Neural cell (in vitro differentiated cells): ENCODE data around the gene BTK. TPM values are rescaled to one million over a fixed set of nuclear protein-coding genes. Genes with fewer than 3 reads are reported as not detected.

ENCODE experiments used
- H2AFZ ChIP-seq: fragments of 200-600, 300-800 bp; sonication (generic), shearing (Covaris generic); 2 replicates; pipeline ENCODE4 v1.6.0; 2014; ENCODE audit warnings: low read depth, mild to moderate bottlenecking, antibody characterized with exemption, low read length, moderate library complexity
- H3F3A ChIP-seq: fragments of 200-600 bp; shearing (Covaris generic); 2 replicates; pipeline ENCODE4 v1.6.1; 2016; ENCODE audit warnings: mild to moderate bottlenecking, moderate library complexity, mixed read lengths, antibody characterized with exemption, low read length; ENCODE audit not compliant: insufficient read depth, poor library complexity, severe bottlenecking
- H3K27ac ChIP-seq: fragments of 200-600, 300-800 bp; sonication (generic), shearing (Covaris generic); 2 replicates; pipeline ENCODE4 v1.5.1; 2014; ENCODE audit warnings: mild to moderate bottlenecking, low read length, moderate library complexity
- H3K27me3 ChIP-seq: fragments of 300-800, 200-600 bp; sonication (generic), shearing (Covaris generic); 2 replicates; pipeline ENCODE4 v1.6.0; 2014; ENCODE audit warnings: mild to moderate bottlenecking, low read depth, low read length, moderate library complexity; ENCODE audit not compliant: insufficient read depth
- H3K36me3 ChIP-seq: fragments of 300-800, 200-600 bp; sonication (generic), shearing (Covaris generic); 2 replicates; pipeline ENCODE4 v1.5.1; 2014; ENCODE audit warnings: mild to moderate bottlenecking, antibody characterized with exemption, low read length, moderate library complexity; ENCODE audit not compliant: insufficient read depth
- H3K4me2 ChIP-seq: fragments of 300-800, 200-600 bp; sonication (generic), shearing (Covaris generic); 2 replicates; pipeline ENCODE4 v1.6.0; 2014; ENCODE audit warnings: mild to moderate bottlenecking, low read length
- H3K4me3 ChIP-seq: fragments of 300-800, 200-600 bp; sonication (generic), shearing (Covaris generic); 2 replicates; pipeline ENCODE4 v1.5.1; 2014; ENCODE audit warnings: mild to moderate bottlenecking, low read length, moderate library complexity
- H3K79me2 ChIP-seq: fragments of 200-600 bp; shearing (Covaris generic); replicated peaks from 2 replicates; pipeline ENCODE4 v1.6.0; 2014; ENCODE audit warnings: mild to moderate bottlenecking, low read length, moderate library complexity; ENCODE audit not compliant: insufficient read depth
- H3K9ac ChIP-seq: fragments of 300-800, 200-600 bp; sonication (generic), shearing (Covaris generic); 2 replicates; pipeline ENCODE4 v1.6.1; 2016; ENCODE audit warnings: mild to moderate bottlenecking, low read length, mixed read lengths
- H3K9me2 ChIP-seq: fragments of 200-600 bp; shearing (Covaris generic); 2 replicates; pipeline ENCODE4 v1.6.1; 2016; ENCODE audit warnings: mild to moderate bottlenecking, low read length, mixed read lengths; ENCODE audit not compliant: insufficient read depth
- H3K9me3 ChIP-seq: fragments of 200-600, 300-800 bp; sonication (generic), shearing (Covaris generic); 2 replicates; pipeline ENCODE4 v1.6.1; 2016; ENCODE audit warnings: mild to moderate bottlenecking, mixed run types, low read length, moderate library complexity, mixed read lengths
- H4K20me1 ChIP-seq: fragments of 200-600 bp; shearing (Covaris generic); 2 replicates; pipeline ENCODE4 v1.6.1; 2016; ENCODE audit warnings: mild to moderate bottlenecking, mixed run types; ENCODE audit not compliant: insufficient read depth
- CTCF ChIP-seq: fragments of 450-650 bp; IDR thresholded peaks from 2 replicates; pipeline ENCODE4 v1.5.1; 2014; ENCODE audit warnings: antibody characterized with exemption, mild to moderate bottlenecking, moderate library complexity; ENCODE audit not compliant: poor library complexity, severe bottlenecking
- EP300 ChIP-seq: fragments of 450-650 bp; conservative IDR thresholded peaks from 2 replicates; pipeline ENCODE4 v1.6.1; 2014; ENCODE audit warnings: antibody characterized with exemption, mild to moderate bottlenecking, moderate library complexity; ENCODE audit not compliant: poor library complexity, severe bottlenecking
- EZH2 ChIP-seq: fragments of 200-600, 300-800 bp; shearing (Covaris generic), sonication (generic); IDR thresholded peaks from 2 replicates; pipeline ENCODE4 v1.6.1; 2014; ENCODE audit warnings: antibody characterized with exemption, low read length, borderline replicate concordance, mild to moderate bottlenecking; ENCODE audit not compliant: insufficient read depth, poor library complexity, severe bottlenecking
- MXI1 ChIP-seq: fragments of 450-650 bp; conservative IDR thresholded peaks from 2 replicates; pipeline ENCODE4 v1.6.1; 2014; ENCODE audit warnings: antibody characterized with exemption, mild to moderate bottlenecking; ENCODE audit not compliant: poor library complexity, severe bottlenecking
- POLR2AphosphoS5 ChIP-seq: IDR thresholded peaks from 2 replicates; pipeline ENCODE4 v1.6.1; 2012
- RAD21 ChIP-seq: fragments of 450-650 bp; conservative IDR thresholded peaks from 2 replicates; pipeline ENCODE4 v1.6.1; 2014; ENCODE audit warnings: antibody characterized with exemption, mild to moderate bottlenecking, moderate library complexity
- REST ChIP-seq: IDR thresholded peaks from 2 replicates; pipeline ENCODE4 v1.6.1; 2012; ENCODE audit warnings: borderline replicate concordance
- SMC3 ChIP-seq: fragments of 450-650 bp; conservative IDR thresholded peaks from 2 replicates; pipeline ENCODE4 v1.6.1; 2014; ENCODE audit warnings: antibody characterized with exemption, mild to moderate bottlenecking, moderate library complexity; ENCODE audit not compliant: poor library complexity
- TAF1 ChIP-seq: IDR thresholded peaks from 2 replicates; pipeline ENCODE4 v1.6.1; 2012; ENCODE audit warnings: low read depth
- polyA plus RNA-seq: library from polyadenylated mRNA; depleted of rRNA; stranded (reverse); fragments of >200 nt; gene quantifications from 2 replicates; pipeline ENCODE4 v1.2.3, GENCODE V29; 2014

BTK gene
- polyA plus RNA-seq, 1 donor from 2014 or later = not detected

GRCh38 chrX:101407167-101407747, 21.3 kb upstream of the BTK start:
- H2AFZ ChIP-seq = peak overlapping the region; percentile 27
- peak overlapping the region; percentile 58 for H3K4me2 ChIP-seq
- H3K27ac ChIP-seq = peak overlapping the region; percentile 81
- no peaks in the 10 kb centered on the region for H3F3A ChIP-seq
- H3K9me2 ChIP-seq = no peaks in the 10 kb centered on the region
- peak overlapping the region; percentile 74 for H3K9ac ChIP-seq
- H3K36me3 ChIP-seq = no peaks in the 10 kb centered on the region
- H4K20me1 ChIP-seq = no peaks in the 10 kb centered on the region
- H3K27me3 ChIP-seq = no peaks in the 10 kb centered on the region
- peaks cover 34% of the 10 kb centered on the region for H3K79me2 ChIP-seq
- TF ChIP-seq TAF1 (no peak), CTCF (no peak), EZH2 (no peak), REST (no peak), MXI1 (no peak), POLR2AphosphoS5 (no peak), SMC3 (no peak), EP300 (no peak), RAD21 (no peak)
- peak overlapping the region; percentile 79 for H3K4me3 ChIP-seq
- H3K9me3 ChIP-seq = no peaks in the 10 kb centered on the region

- Histone ChIP-seq H3K27me3 (no peaks in the 10 kb centered on the region), H3K27ac (no peak overlapping the region), H3K9ac (no peak overlapping the region), H3K4me3 (no peak overlapping the region), H3F3A (no peaks in the 10 kb centered on the region), H3K9me2 (no peaks in the 10 kb centered on the region), H4K20me1 (no peaks in the 10 kb centered on the region), H3K4me2 (no peak overlapping the region), H3K9me3 (no peaks in the 10 kb centered on the region), H2AFZ (no peak overlapping the region), H3K79me2 (no peaks in the 10 kb centered on the region), H3K36me3 (no peaks in the 10 kb centered on the region)
- TF ChIP-seq SMC3 (no peak), RAD21 (no peak), TAF1 (no peak), EP300 (no peak), MXI1 (no peak), POLR2AphosphoS5 (no peak), REST (no peak)
Observed at GRCh38 chrX:101399825-101400224, 13.8 kb upstream of the BTK start.
